Epidermal melanocyte (primary cell): ENCODE data around the gene HHAT.
"Not testable (repeated sequence)": the region's sequence is repeated elsewhere in the genome, so short reads cannot be mapped to it uniquely, and the experiment has no call there.

Experiments
- DNase-seq: peaks from one replicate; pipeline ENCODE4 v3.0.0; 2011; ENCODE audit warnings: low spot score; ENCODE audit not compliant: insufficient read length

The HHAT gene

DNA sequence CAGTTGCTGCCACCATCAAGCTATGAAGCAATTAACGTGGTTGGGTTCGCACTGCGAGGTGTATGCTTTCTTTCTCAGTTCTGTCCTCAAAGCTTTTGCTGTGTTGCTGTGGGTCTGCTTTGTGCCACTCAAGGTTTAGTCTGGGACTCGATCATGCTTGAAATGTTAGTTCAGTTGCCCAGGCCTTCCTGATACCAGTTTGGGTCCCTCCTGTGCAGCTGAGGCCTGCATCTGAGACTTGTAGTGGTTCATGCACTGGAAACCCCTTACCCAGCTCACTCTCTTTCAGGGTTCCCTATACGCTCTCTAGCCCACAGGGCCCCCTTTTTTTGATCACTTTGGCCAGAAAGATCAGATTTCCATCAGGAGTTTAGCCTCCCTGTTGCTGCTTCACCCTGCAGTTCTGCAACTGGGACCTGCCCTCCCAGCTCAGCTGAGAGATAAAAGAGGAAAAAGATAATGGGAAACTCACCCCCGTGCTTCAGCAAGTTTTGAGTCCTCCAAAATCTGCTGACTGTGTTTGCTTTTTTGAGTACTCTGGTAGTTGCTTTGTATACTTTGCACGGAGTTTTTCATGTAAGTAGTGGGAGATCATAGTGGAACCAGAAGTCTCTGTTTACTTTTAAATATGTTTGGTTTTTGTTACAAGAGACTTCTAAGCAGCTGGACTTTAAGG is 317.0 kb downstream of the HHAT start:
- DNase-seq: no peak

DNA sequence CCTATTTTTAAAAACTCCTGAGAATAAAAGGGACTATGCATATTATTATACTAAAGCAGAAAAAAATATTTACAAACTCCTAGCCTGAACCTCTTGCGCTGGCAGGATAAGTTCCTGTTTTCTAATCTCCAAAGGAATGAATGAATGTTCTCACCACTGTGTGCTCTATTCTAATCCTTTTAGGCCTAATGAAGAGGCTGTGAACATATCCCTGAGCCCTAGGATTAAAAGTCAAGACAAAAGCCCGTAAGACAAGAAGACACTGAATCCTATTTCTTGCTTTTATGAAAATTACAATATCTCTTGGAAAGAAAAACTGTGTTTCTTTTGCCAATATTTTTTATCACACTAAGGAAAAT is 317.5 kb downstream of the HHAT start:
- no peak for DNase-seq

DNA sequence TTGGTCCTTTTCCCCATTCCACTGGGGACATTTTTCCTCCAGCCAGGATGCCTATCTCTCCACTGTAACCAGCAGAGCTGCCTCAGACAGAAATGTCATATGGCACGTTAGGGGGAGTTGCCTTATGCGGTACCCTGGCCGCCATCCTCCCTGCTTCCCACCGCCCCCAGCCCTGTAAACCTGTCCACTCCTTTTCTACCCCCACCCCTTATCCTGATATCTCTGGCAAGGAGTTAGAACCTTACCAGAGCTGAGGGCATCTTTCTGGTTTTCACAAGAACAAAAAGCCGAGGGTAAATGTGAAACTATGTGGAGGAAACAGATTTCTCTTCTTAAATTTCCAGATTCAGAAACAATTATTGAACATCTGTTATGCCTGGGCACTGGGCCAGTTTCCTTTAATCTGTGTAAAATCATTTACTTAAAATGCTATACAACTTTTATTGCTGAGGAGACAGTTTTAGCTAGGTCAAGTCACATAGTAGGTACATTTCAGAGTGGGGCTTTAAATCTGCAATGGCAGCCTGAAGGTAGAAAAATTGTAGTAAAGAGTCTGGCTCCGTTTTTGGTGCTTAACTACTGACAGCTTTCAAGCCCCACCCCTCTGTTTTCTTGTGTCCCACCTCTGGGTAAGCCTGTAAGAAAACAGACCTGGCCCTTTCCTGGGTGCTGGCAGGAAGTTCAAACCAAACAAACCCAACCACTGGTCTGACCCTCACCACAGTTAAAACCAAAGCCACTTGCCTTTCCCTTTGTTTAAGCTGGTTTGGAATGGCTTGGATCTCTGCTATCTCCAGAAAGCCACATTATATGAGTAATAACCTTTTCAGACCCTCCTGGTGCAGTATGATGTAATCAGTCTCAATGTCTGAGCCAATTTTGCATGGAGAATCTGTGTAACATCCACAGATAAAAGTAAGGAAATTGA is 319.0 kb downstream of the HHAT start:
- DNase-seq: no peak

DNA sequence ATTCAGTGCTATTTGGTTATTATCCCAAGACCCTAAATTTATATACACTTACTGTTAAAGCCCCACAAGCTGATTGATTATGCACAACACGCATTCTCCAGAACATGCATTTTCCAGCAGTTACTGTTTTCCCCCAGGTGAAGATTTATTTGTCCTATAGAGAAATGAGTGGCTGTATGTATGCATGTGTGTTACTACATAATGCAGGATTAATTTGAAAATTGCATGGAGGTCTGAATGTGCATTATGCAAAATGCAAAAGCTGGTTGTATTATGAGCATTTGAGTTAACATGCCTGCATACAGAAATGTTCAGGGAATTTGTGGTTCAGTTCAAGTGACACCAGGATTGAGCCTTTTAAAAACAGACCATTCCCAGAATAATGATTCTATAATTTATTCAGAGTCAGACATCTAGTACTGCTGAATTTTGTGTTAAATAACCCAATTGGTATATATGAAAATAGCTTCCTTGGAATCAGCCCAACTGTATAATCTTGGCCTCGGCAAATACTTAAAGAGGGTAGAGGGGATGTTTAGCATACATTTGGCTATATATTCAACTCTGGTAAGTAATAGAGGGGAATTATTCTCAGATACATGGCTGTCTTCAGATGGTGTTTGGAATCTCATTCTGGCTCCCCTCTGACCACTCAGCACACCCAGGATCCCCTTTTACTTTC is 320.0 kb downstream of the HHAT start:
- DNase-seq: no peak

DNA sequence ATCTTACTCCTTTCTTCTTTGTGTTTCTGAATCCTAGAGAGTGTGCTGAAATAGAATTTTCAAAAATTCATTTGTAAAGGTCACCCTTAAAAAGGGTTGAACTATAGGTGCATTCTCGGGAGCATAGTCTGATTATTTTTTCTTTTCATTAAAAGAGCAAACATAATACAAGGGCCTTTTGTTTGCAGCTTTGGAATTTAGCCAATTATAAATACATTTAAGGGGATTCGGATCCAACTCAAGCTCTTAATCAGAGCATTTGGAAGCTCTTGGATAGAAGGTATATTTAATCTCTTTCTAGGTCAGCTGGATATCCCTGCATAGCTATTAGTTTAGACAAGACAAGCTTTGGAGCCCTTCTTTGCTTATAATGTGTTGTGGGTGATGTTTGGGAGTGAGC is 321.7 kb downstream of the HHAT start:
- DNase-seq: no peak

DNA sequence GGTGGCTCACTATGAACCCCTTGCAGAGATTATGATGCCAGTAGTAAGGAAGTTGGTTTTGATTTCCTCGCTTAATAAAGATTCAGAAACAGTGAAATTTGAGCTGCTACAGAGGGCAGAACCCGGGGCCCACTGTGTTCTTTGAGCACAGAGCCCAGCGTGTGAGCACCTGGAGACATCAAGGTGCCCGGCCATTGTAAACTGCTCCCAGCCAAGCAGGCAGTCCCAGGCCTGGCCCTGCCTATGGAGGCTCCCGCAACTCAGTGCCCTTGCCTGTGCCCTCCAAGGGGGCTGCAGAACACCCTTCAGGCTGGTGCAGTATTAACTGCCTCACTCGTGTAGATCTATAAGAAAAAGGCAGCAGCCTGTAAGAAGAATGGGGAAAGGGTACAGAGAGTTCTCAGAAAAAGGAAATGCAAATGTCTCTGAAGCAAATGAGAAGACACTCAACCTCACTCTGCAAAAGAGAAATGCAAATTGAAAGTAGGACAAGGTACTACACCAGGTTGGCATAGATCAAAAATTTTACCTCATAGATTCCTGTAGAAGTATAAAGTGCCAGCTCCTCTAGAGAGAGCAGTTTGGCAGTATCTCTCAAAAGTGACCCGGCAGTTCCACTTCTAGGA is 323.7 kb downstream of the HHAT start:
- DNase-seq: no peak

DNA sequence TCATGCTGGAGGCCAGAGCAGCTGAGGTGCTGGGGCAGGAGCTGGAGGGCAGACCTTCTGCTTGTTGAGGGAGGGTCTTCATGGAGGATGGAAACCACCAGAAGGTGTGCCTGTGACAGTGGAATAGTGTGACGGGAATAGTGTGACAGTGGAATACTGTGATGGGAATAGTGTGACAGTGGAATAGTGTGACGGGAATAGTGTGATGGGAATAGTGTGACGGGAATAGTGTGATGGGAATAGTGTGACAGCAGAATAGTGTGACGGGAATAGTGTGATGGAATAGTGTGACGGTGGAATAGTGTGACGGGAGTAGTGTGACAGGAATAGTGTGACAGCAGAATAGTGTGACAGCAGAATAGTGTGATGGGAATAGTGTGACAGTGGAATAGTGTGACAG is 325.1 kb downstream of the HHAT start:
- DNase-seq: no peak

DNA sequence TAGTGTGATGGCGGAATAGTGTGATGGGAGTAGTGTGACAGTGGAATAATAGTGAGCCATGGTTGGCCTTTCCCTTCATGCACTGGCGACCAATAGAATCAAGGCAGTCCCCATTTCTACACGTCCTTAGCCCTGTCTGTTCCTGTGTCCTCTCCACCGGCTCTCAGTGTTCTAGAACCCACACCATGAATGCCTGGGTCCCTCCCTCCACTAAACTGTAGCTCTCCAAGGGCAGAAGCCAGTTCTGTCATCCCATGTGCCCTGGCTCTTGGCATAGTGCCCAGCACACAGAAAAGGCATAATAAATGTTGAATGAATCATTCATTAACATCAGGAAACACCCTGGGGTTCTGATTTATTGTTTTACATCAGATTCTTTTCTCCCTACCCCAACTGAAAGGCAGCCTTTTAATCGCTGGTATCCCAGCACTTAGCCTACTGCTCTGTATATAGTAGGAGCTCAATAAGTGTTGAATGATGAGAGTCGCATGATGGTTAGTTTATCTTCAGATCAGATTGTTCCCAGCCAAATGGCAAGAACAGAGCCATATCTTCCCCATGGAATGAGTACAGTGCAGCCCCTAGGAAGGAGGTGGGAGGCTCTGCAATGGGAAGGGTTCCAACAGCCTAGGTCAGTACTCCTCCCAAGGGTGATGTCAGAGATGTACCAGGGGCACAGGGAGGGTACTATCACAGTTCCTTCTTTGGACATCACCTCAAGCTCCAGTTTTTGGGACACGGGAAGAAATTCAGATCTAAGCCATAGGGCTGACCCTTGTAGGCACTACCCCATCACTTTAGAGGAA is 325.7 kb downstream of the HHAT start:
- DNase-seq: no peak

DNA sequence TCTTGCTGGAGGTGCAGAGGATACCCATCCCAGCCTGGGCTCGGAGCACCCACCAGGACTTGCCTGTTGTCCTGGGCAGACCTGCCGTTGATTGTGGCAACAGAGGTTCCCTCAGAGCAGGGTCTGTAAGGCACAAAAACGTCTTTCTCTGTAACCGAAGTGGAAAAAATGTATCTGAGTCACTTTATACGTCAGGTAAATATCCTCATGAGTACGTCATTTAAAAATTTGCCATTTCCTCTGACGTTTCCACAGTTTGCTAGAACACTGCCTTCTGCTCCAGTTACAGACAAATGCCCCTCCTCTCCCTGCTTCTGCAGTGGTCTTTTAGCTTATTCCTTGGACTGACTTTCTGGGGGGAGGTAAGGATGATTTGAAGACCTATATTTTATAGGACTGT is 326.8 kb downstream of the HHAT start:
- DNase-seq: no peak

DNA sequence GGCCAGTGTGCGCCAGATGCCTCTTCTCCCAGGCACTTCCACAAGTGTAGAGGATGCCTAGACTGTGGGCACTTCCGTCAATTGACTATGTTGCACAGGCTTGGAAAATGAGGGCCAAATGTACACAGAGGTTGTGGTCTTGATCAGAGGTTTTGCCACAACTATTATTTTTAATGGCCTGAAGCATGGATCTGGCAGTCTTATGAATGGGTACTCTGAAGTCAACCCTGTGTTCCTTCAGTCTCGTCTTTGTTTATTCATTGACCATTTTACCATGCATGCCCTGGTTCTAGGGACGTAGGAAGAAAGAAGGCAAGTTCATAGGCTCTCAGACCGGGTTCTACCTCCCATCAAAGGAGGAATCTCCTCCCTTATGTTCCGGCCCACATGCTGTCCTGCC is 329.1 kb downstream of the HHAT start:
- DNase-seq: peak; percentile 69

DNA sequence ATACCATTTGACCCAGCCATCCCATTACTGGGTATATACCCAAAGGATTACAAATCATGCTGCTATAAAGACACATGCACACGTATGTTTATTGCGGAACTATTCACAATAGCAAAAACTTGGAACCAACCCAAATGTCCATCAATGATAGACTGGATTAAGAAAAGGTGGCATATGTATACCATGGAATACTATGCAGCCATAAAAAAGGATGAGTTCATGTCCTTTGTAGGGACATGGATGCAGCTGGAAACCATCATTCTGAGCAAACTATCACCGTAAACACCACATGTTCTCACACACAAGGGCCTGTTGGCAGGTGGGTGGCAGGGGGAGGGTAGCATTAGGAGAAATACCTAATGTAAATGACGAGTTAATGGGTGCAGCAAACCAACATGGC is 332.8 kb downstream of the HHAT start:
- DNase-seq: not testable (repeated sequence)

DNA sequence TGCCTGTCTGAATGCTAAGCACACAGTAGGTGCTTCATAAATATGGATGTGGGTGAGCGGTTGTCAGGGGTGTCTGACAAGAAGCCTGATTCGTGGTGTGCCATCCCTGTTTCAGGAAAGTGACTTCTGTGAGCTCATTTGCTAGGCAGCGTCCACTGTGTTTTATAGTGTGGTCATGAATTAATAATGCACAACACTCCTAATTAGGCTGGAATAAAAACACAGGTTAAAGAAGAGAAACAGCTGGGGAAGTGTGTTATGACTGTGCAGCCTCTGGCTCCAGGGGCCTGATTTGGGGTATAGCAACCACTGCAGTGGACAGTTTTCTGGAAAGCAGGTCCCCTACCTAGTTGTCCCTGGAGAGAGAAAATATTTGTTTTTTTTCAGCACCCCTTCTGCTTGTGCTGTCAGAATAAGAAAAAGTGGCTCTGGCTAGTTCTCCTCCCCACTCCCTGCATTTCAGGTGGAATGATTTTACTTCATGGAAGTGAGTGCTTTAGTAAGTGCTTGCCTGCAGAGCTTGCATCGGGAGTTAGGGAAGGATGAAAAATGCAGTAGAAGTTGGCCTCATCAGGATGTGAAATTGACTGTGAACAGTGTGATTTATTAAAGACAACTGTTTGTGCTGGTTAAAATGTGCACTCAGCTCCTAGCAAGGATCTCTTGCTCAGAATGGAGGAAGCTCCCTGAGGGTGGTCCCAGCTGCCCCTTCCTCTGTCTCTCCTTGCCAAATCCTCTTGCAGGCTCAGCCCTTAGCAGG is 333.8 kb downstream of the HHAT start:
- no peak for DNase-seq

DNA sequence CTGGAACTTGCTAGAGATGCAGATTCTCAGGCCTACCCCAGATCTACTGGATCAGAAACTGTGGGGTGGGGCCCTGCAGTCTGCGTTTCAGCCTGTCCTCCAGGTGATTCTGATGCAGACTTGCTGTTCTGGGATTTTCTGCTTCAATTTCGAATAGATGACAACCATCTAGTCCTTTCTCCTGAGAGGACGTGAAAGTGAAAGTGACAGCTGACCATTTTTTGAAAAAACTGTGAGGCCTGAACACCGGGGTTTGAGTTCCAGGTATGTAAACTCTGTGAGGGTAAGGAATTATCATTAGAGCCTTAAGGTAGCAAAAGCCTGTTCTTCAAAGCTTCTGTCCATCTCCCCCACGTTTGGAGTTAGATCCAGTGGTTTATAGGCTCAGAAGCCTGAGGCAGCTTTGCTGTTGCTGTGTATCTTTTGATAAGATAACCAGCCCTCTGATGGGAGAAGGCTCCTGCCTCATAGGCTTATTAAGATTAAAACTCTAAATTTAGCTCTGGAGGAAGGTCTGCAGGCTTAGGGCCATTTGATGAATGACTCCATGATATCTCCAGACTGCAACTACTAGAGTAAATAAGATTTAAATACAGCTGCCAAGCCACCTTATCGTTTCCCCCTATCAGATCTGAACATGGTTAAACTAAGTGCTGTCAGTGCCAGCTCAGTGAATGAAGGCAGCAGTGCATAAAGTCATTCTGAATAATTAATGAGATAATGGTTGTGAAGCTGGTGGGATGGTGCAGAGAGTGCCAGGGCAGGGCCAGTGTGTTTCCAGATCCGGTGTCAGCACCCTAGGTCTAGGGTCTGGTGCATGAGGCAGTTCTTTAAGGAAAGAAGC is 335.2 kb downstream of the HHAT start:
- no peak for DNase-seq

DNA sequence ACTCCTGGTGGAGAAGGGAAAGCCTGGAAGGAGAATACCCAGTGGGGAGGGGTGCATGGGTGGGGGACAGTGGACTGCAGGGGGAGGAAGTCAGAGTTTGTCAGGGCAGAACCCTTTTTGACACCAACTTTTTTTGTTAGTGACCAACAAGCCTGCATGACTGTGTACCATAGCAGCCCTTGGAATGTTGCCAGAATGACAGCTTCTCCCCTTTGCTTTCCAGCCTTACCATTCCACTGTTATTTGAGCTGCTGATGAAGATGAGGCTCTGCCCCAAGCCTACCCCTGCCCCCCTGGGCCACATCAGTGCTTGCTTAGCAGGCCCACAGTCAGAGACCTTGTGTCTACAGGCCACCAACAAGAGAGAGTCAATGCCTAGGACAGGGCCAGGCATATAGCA is 341.2 kb downstream of the HHAT start:
- DNase-seq: no peak

DNA sequence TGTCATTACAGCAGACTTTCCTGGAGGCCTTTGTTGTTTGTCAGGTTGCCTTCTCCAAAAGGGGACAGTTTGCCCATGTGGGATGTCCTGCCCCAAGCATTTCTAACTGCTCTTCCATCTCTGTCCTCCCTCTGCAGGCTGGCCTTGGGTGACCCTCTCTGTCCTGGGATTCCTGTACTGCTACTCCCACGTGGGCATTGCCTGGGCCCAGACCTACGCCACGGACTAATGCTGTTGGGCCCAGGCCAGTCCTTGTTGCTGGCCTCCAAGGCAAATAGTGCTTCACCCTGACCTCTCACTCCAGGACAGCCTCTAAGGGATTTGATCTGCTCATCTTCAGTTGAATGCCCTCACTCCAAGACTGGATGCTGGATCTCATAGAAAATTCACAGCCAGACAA is 345.4 kb downstream of the HHAT start:
- no peak for DNase-seq

DNA sequence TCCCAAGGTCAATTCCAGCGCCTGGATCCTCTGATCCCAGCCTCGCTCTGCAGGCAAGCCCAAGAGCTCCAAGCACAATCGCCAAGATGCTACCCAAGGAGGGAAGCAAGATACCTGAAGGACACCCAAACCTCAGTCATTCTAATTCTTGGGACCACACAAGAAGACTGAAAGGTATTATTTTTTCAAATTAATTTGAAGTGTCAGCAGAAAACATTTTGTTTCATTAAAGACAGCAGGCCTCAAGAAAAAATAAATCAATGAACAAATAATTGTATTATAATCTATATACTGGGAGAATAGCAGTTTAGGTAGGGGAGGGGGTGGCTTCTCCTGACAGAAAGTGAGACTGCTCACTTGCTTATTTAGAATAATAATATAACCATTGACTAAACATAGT is 347.8 kb downstream of the HHAT start:
- DNase-seq: no peak

DNA sequence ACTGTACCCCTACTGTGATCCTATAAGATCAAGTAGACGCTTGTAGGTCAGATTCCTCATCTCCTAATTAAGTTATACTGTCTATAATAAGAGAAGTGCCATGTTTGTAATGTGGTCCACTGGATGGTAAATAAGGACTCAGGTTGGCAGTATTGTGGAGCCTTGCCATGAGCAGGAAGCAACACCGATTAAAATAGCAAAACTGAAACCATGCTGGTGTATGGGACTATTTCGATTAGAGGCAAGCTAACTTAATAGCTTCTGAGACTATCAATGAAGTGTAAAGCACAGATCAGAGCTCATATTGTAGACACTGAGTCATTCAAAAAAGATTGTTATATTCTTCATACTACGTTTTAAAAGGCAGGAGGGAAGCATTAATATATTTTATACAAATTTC is 348.8 kb downstream of the HHAT start:
- no peak for DNase-seq

DNA sequence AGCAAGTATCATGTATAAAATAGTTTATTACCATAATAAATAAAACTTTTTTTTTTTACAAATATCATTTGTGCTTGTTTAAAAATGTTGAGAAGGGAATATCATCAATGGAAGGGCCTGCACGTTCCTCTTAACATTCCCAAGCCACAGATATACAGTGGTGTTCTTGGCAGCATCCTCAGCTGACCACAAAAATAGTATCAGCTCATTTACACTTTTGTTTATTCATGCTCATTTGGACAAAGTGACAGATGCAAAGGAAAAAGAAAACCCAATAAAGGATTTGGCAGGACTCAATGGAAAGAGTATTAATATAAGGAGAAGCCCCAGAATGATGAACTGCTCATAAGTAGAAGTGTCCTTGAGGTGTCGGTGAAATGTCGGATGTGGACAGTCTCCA is 349.6 kb downstream of the HHAT start:
- DNase-seq: no peak

DNA sequence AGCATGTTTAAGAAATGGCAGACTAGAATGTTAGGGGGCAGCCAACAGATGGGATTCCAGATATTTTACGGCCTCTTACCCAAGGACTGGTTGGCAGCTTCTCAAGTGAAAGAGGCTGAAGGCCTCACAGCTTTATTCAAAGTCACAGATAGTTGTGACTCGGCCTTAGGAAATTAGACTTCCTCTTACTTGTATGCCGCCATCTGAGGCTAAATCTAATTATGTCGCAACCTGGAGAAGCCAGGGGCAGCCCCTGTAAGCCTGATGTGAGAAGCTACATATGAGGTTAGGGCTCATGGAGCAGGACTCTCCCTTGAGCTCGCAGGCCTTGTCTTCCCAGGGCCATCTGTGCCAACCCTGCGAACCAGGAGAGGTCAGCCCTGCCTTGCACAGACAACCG is 352.5 kb downstream of the HHAT start:
- DNase-seq: no peak
